K562 (cell line): Measurements from ENCODE around the gene INS. TPM values are rescaled to one million over a fixed set of nuclear protein-coding genes. Genes with fewer than 3 reads are reported as not detected.

Experiments used
- ATAC-seq: fragments of 200-7000 bp; cut with Tn5 transposase; 3 replicates; pipeline ENCODE4 v1.9.1; 2020; ENCODE audit warnings: moderate library complexity
- BruUV-seq: library from RNA; stranded (reverse); fragments of 400-500 nt; replicated peaks from 2 replicates; lab custom pipeline; 2021; lab: Mats Ljungman, UMichigan
- CTCF ChIA-PET: fragments of 300-600 bp; formaldehyde crosslinking; extraction: SDS; loops from one replicate; lab custom pipeline; 2021; ENCODE audit warnings: low intra/inter-chr PET ratio; lab: Yijun Ruan, JAX
- POLR2A ChIA-PET: fragments of 300-600, 350-650 bp; sonication (Branson Sonifier 250); formaldehyde crosslinking; extraction: SDS; loops from one replicate; lab custom pipeline; 2021; ENCODE audit warnings: antibody characterized with exemption, inconsistent platforms; lab: Yijun Ruan, JAX
- DNase-seq, 4 experiments: peaks; one replicate each; pipeline versions ENCODE4 v3.0.0 to v3.0.0-alpha.2; 2011 to 2018; ENCODE audit warnings: low spot score in 3 of 4, mixed read lengths in 3 of 4; ENCODE audit errors: extremely low read depth in 1 of 4
- FAIRE-seq: peaks from 2 replicates; lab custom pipeline; 2011; peaks lifted over from hg19 to GRCh38; lab: Jason Lieb, UNC
- H2AFZ ChIP-seq: 2 replicates; pipeline ENCODE4 v1.6.0; 2011; ENCODE audit warnings: low read depth, low read length, control low read depth, inconsistent platforms
- H3K27ac ChIP-seq: fragments of 200-600 bp; 3 replicates; pipeline ENCODE4 v1.8.0; 2011; ENCODE audit warnings: low read depth, mild to moderate bottlenecking, control low read depth, inconsistent platforms, low read length, moderate library complexity, mixed read lengths; ENCODE audit errors: extremely low read depth
- H3K27me3 ChIP-seq, 2 experiments: fragments of 300-600 bp in 1 of 2; 2 replicates in 1 of 2; 3 replicates in 1 of 2; pipeline versions ENCODE4 v1.6.0 to v1.8.0; 2011; ENCODE audit warnings: inconsistent platforms in 2 of 2, low read length in 2 of 2, mild to moderate bottlenecking in 1 of 2, mixed read lengths in 1 of 2, moderate library complexity in 1 of 2; ENCODE audit not compliant: control insufficient read depth in 2 of 2, insufficient read depth in 2 of 2
- H3K36me3 ChIP-seq: fragments of 300-600 bp; 3 replicates; pipeline ENCODE4 v1.8.0; 2011; ENCODE audit warnings: mild to moderate bottlenecking, low read length, inconsistent platforms; ENCODE audit not compliant: control insufficient read depth, insufficient read depth
- H3K4me1 ChIP-seq, 2 experiments: fragments of 200-600 bp in 1 of 2; replicated peaks in 1 of 2; 2 replicates in 1 of 2; 3 replicates in 1 of 2; pipeline versions ENCODE4 v1.5.1 to v1.8.0; 2011; ENCODE audit warnings: inconsistent platforms in 2 of 2, low read length in 2 of 2, mild to moderate bottlenecking in 1 of 2, mixed read lengths in 1 of 2, moderate library complexity in 1 of 2; ENCODE audit not compliant: control insufficient read depth in 2 of 2, insufficient read depth in 2 of 2
- H3K4me2 ChIP-seq: 2 replicates; pipeline ENCODE4 v1.6.1; 2011; ENCODE audit warnings: low read length, control low read depth, inconsistent platforms, mixed read lengths; ENCODE audit not compliant: insufficient read depth
- H3K4me3 ChIP-seq: fragments of 200-600 bp; sonication (generic), shearing (Covaris generic); 2 replicates; pipeline ENCODE4 v1.5.1; 2016; ENCODE audit warnings: control low read depth, inconsistent platforms
- H3K79me2 ChIP-seq: fragments of 200-600 bp; 3 replicates; pipeline ENCODE4 v1.8.0; 2011; ENCODE audit warnings: low read length, inconsistent platforms; ENCODE audit not compliant: control insufficient read depth, insufficient read depth
- H3K9ac ChIP-seq, 2 experiments: 2 replicates each; pipeline versions ENCODE4 v1.6.0 to v1.6.1; 2011; ENCODE audit warnings: low read depth in 2 of 2, low read length in 2 of 2, control low read depth in 1 of 2, inconsistent platforms in 1 of 2, mild to moderate bottlenecking in 1 of 2, mixed read lengths in 1 of 2; ENCODE audit not compliant: insufficient read depth in 1 of 2
- H3K9me1 ChIP-seq: one replicate; pipeline ENCODE4 v1.6.0; 2011; ENCODE audit warnings: inconsistent platforms, mild to moderate bottlenecking, low read length, moderate library complexity; ENCODE audit not compliant: control insufficient read depth, insufficient read depth
- H3K9me3 ChIP-seq: replicated peaks from 2 replicates; pipeline ENCODE4 v1.5.1; 2011; ENCODE audit warnings: low read depth, low read length, inconsistent platforms; ENCODE audit not compliant: control insufficient read depth, insufficient read depth
- H4K20me1 ChIP-seq: replicated peaks from 2 replicates; pipeline ENCODE4 v1.6.1; 2011; ENCODE audit warnings: low read length, inconsistent platforms, mixed read lengths; ENCODE audit not compliant: control insufficient read depth, insufficient read depth
- ATF3 ChIP-seq, 2 experiments: fragments of 450-650 bp in 1 of 2; sonication (generic) in 1 of 2; formaldehyde crosslinking in 1 of 2; IDR thresholded peaks in 1 of 2; conservative IDR thresholded peaks in 1 of 2; 2 replicates each; pipeline versions ENCODE4 v1.6.1 to v1.8.1; 2016 to 2023; ENCODE audit warnings: mild to moderate bottlenecking in 2 of 2, moderate library complexity in 2 of 2, inconsistent platforms in 1 of 2, missing genetic modification reagents in 1 of 2
- KDM1A ChIP-seq, 2 experiments: fragments of 450-650 bp; IDR thresholded peaks; 2 replicates each; pipeline ENCODE4 v1.6.1; 2016; ENCODE audit warnings: mild to moderate bottlenecking in 2 of 2
- LARP7 ChIP-seq: fragments of 450-650 bp; IDR thresholded peaks from 2 replicates; pipeline ENCODE4 v1.6.1; 2016
- MAZ ChIP-seq, 2 experiments: fragments of 450-650 bp in 1 of 2; sonication (generic) in 1 of 2; formaldehyde crosslinking; IDR thresholded peaks in 1 of 2; conservative IDR thresholded peaks in 1 of 2; 2 replicates each; pipeline versions ENCODE4 v1.4.0 to v1.5.0; 2020; ENCODE audit warnings: mild to moderate bottlenecking in 1 of 2, missing genetic modification reagents in 1 of 2
- MEIS2 ChIP-seq: fragments of 450-650 bp; IDR thresholded peaks from 2 replicates; pipeline ENCODE4 v1.6.1; 2014; ENCODE audit warnings: mild to moderate bottlenecking; ENCODE audit not compliant: partially characterized antibody
- SMC3 ChIP-seq: conservative IDR thresholded peaks from 2 replicates; pipeline ENCODE4 v1.6.1; 2011; ENCODE audit warnings: low read depth, low read length, improper control_type of control experiment; ENCODE audit not compliant: insufficient read depth
- SRSF7 ChIP-seq: fragments of 200-400 bp; formaldehyde crosslinking; optimal IDR thresholded peaks from 2 replicates; pipeline ENCODE3; 2017; ENCODE audit warnings: mild to moderate bottlenecking, low read depth, low read length
- ZNF134 ChIP-seq: fragments of 250-450 bp; sonication (Bioruptor Pico); conservative IDR thresholded peaks from 2 replicates; pipeline ENCODE4 v1.4.0; 2020
- ZNF561 ChIP-seq: fragments of 450-650 bp; formaldehyde crosslinking; conservative IDR thresholded peaks from 2 replicates; pipeline ENCODE4 v1.4.0; 2020; ENCODE audit warnings: mild to moderate bottlenecking, moderate library complexity
- ZNF778 ChIP-seq: fragments of 450-650 bp; formaldehyde crosslinking; IDR thresholded peaks from 2 replicates; pipeline ENCODE4 v1.4.0; 2020; ENCODE audit warnings: mild to moderate bottlenecking, moderate library complexity
- WGBS: fragments of 100-300 bp; shearing (Covaris generic); methylation state at CpG from one replicate; pipeline ENCODE4 v1.1.6; 2016; ENCODE audit warnings: low coverage, mixed read lengths; ENCODE audit not compliant: insufficient coverage; ENCODE audit errors: missing lambda C conversion rate; 5-methylcytosine and 5-hydroxymethylcytosine counted together
- in situ Hi-C: fragments of 300-500 bp; cut with MboI; formaldehyde crosslinking; loops from 4 replicates; pipeline ENCODE4 v1.15.0; 2018; ENCODE audit warnings: inconsistent platforms, mixed read lengths
- intact Hi-C: fragments of 100-400 bp; cut with micrococcal nuclease; formaldehyde crosslinking; loops from 2 replicates; pipeline ENCODE4 v1.14.2; 2022
- polyA plus RNA-seq, 8 experiments: library from polyadenylated mRNA; depleted of rRNA in 4 of 8; stranded (reverse) in 5 of 8; unstranded in 3 of 8; fragments of >200 nt; fragmentation: Nextera tagmentation in 2 of 8; fragmentation: Illumina TruSeq in 1 of 8; extraction: Ambion mirVana in 2 of 8; extraction: Trizol in 1 of 8; gene quantifications; 2 replicates each; pipeline versions ENCODE4 v1.2.1 to v1.2.3, GENCODE V29; 2011 to 2014; ENCODE audit warnings: inconsistent platforms in 1 of 8, missing spikeins in 1 of 8
- total RNA-seq, 7 experiments: library from RNA; depleted of rRNA in 6 of 7; stranded (reverse); fragments of >200 nt in 6 of 7; fragmentation: Illumina TruSeq in 2 of 7; extraction: Trizol in 2 of 7; gene quantifications; 2 replicates each; pipeline versions ENCODE4 v1.2.1 to v1.2.3, GENCODE V29; 2011 to 2021; ENCODE audit warnings: low replicate concordance in 1 of 7
- TF ChIP-seq, protein P1 (sequence below): sonication (generic); formaldehyde crosslinking; IDR thresholded peaks from 2 replicates; pipeline ENCODE4 v1.8.0; 2023; ENCODE audit warnings: mild to moderate bottlenecking, missing genetic modification reagents

The INS gene
- total and polyA plus RNA-seq, 9 of the 15 experiments (the other 6 are each of a cell fraction or from before 2014, with no cell fraction given): not detected

GRCh38 chr11:2195756-2196088, 34.7 kb upstream of the INS start:
- H3K36me3 ChIP-seq: no peaks in the 10 kb centered on the region
- FAIRE-seq (no peak), DNase-seq (no peak), ATAC-seq (no peak)
- intact Hi-C loops (loop anchor here (10.0 kb wide), 1 partner anchor 339 kb away; no protein-coding TSS in a partner anchor), in situ Hi-C loops (no loop called here)
- H3K9me3 ChIP-seq: no peaks in the 10 kb centered on the region
- no TSS peak for BruUV-seq
- CTCF ChIA-PET: interaction anchor here (1.6 to 2.0 kb wide), 2 partner anchors 103 to 224 kb away, joined by 9 to 12 read pairs; no protein-coding TSS in a partner anchor
- H3K9ac ChIP-seq: no peak overlapping the region
- no peak overlapping the region for H2AFZ ChIP-seq
- peaks cover 4% of the 10 kb centered on the region; the same call in 1 of the 2 replicates for H4K20me1 ChIP-seq
- peaks cover 5 to 41% of the 10 kb centered on the region in 2 experiments; a peak in 3 of 5 replicates for H3K27me3 ChIP-seq
- no peak overlapping the region for H3K4me3 ChIP-seq
- no peak overlapping the region for H3K27ac ChIP-seq
- WGBS: 0% methylated on average over 7 of the region's 7 CpGs
- H3K9me1 ChIP-seq: no peaks in the 10 kb centered on the region
- no peak overlapping the region for H3K4me2 ChIP-seq
- POLR2A ChIA-PET: no interaction called here
- peaks cover 2 to 71% of the 10 kb centered on the region in 2 experiments; a peak in 3 of 5 replicates for H3K4me1 ChIP-seq
- TF ChIP-seq KDM1A (IDR thresholded peaks at IDR 0.05): no peak
- peak; percentile 51; the same call in 1 of the 2 replicates for TF ChIP-seq ZNF134 (CRISPR knock-in tag)
- H3K79me2 ChIP-seq: no peaks in the 10 kb centered on the region

DNA sequence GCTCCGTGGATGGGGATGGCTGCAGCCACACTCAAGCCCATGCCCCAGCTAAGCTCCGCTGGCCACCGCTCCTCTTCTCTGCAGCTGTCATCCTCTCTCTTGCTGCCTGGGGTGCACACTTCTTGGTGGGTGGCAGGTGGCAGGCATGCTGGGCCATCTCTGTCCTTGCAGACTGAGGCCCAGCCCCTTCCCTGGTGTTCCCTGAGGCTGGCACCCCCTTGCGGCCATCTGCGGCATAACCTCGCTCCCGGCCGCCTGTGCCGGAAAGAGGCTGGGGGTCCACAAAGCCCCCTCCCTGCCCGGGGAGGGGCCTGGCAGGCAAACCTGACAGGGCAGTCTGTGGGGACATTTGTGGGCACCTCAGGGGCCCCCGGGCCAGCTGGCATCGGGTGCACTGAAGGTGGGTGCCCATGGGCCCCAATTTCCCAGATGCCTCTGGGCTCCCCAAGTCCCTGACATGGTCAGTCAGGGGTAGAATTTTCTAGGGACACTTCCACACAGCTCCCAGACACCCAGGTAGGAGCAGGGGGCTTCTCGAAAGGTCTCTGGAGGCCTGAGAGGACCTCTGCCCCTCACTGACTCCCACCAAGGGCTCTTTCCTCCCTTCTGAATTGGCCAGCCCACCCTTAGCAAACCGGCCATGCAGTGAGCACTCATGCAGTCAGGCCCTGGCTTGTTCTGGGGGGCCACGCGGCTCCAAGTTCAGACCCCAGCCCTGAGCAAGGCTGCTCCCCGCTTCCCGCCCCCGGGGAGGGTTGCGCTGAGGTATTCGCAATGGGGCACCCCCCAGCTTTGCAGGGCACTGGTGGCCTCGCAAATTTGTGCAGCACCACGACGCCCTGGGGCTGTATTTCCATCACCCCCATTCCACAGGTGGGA, 34.1 kb upstream of the INS start:
- Histone ChIP-seq H2AFZ (no peak overlapping the region), H3K9me3 (no peaks in the 10 kb centered on the region), H3K4me1 (peaks cover 2 to 78% of the 10 kb centered on the region in 2 experiments; a peak in 3 of 5 replicates), H3K27me3 (peaks cover 11 to 43% of the 10 kb centered on the region in 2 experiments; a peak in 4 of 5 replicates), H3K79me2 (no peaks in the 10 kb centered on the region), H3K27ac (no peak overlapping the region), H3K36me3 (no peaks in the 10 kb centered on the region), H4K20me1 (peaks cover 4% of the 10 kb centered on the region; the same call in 1 of the 2 replicates), H3K4me3 (no peak overlapping the region), H3K9ac (no peak overlapping the region; a peak in 1 of 4 replicates), H3K9me1 (no peaks in the 10 kb centered on the region), H3K4me2 (no peak overlapping the region)
- DNase-seq (peak; percentile 53 to 80 (median 72)), FAIRE-seq (no peak), ATAC-seq (peak; percentile 72)
- intact Hi-C loops (loop anchor here (10.0 kb wide), 1 partner anchor 340 kb away; no protein-coding TSS in a partner anchor), in situ Hi-C loops (no loop called here)
- 4% methylated on average over 19 of the region's 24 CpGs for WGBS
- ChIA-PET POLR2A (interaction anchor here (0.9 to 1.0 kb wide), 2 partner anchors 9 to 110 kb away, joined by 3 to 4 read pairs; no protein-coding TSS in a partner anchor), CTCF (interaction anchor here (0.5 to 2.0 kb wide), 4 partner anchors 99 to 226 kb away, joined by 3 to 12 read pairs (median 6); no protein-coding TSS in a partner anchor)
- no TSS peak for BruUV-seq
- TF ChIP-seq ZNF561 (CRISPR knock-in tag) (no peak), LARP7 (no peak), ATF3 (IDR thresholded peaks at IDR 0.05) (no peak), ATF3 (CRISPR knock-in tag; conservative IDR thresholded peaks at IDR 0.05) (no peak), SRSF7 (no peak), ZNF778 (no peak), MEIS2 (no peak), SMC3 (peak; percentile 70), MAZ (CRISPR knock-in tag; conservative IDR thresholded peaks at IDR 0.05 in 1 of 2, IDR thresholded peaks at IDR 0.05 in 1 of 2) (no peak)
- TF ChIP-seq, protein P1, sequence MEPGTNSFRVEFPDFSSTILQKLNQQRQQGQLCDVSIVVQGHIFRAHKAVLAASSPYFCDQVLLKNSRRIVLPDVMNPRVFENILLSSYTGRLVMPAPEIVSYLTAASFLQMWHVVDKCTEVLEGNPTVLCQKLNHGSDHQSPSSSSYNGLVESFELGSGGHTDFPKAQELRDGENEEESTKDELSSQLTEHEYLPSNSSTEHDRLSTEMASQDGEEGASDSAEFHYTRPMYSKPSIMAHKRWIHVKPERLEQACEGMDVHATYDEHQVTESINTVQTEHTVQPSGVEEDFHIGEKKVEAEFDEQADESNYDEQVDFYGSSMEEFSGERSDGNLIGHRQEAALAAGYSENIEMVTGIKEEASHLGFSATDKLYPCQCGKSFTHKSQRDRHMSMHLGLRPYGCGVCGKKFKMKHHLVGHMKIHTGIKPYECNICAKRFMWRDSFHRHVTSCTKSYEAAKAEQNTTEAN (CRISPR knock-in tag): no peak
